ENCODE results near the gene UBE2J2.

DNA sequence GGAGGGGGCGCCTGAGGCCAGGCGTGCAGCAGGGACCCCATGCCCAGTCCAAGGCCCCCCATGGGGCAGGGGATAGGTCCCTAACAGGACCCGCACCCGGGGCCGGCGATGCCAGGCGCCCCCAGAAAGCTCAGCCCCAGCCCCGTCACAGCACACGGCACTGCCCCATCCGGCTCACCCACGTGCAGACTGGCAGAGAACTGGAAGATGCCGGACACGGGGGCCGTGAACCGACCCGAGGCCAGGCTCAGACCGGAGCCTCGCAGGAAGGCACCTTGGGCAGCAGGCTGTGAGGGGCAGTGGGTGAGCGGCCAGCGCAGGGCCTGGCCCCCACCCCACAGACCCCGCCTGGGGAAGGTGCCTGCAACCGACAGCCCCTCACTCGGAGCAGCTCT is 30.4 kb downstream of the UBE2J2 start:
- TF ChIP-seq MAFK (IDR thresholded peaks at IDR 0.05; ENCODE audit: low read depth, low read length) = no peak
- TF ChIP-seq, protein P1, sequence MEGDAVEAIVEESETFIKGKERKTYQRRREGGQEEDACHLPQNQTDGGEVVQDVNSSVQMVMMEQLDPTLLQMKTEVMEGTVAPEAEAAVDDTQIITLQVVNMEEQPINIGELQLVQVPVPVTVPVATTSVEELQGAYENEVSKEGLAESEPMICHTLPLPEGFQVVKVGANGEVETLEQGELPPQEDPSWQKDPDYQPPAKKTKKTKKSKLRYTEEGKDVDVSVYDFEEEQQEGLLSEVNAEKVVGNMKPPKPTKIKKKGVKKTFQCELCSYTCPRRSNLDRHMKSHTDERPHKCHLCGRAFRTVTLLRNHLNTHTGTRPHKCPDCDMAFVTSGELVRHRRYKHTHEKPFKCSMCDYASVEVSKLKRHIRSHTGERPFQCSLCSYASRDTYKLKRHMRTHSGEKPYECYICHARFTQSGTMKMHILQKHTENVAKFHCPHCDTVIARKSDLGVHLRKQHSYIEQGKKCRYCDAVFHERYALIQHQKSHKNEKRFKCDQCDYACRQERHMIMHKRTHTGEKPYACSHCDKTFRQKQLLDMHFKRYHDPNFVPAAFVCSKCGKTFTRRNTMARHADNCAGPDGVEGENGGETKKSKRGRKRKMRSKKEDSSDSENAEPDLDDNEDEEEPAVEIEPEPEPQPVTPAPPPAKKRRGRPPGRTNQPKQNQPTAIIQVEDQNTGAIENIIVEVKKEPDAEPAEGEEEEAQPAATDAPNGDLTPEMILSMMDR (conservative IDR thresholded peaks at IDR 0.05; ENCODE audit: low read depth, low read length) = no peak
- TF ChIP-seq MXI1 (IDR thresholded peaks at IDR 0.05; ENCODE audit: borderline replicate concordance, low read depth, low read length) = no peak
- TF ChIP-seq RFX5 (IDR thresholded peaks at IDR 0.05; ENCODE audit: low read depth, low read length) = no peak
- TF ChIP-seq POLR2A (IDR thresholded peaks at IDR 0.05; ENCODE audit: low read depth, low read length) = no peak
- no peak for TF ChIP-seq SMC3 (IDR thresholded peaks at IDR 0.05; ENCODE audit: low read depth, low read length)
- TF ChIP-seq, protein P2, sequence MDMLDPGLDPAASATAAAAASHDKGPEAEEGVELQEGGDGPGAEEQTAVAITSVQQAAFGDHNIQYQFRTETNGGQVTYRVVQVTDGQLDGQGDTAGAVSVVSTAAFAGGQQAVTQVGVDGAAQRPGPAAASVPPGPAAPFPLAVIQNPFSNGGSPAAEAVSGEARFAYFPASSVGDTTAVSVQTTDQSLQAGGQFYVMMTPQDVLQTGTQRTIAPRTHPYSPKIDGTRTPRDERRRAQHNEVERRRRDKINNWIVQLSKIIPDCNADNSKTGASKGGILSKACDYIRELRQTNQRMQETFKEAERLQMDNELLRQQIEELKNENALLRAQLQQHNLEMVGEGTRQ (IDR thresholded peaks at IDR 0.05; ENCODE audit: low read depth, low read length) = no peak
- no peak for TF ChIP-seq RAD21 (IDR thresholded peaks at IDR 0.05; ENCODE audit: low read length)
- no peak for TF ChIP-seq BHLHE40 (IDR thresholded peaks at IDR 0.05; ENCODE audit: low read depth, low read length)
- TF ChIP-seq MAZ (IDR thresholded peaks at IDR 0.05; ENCODE audit: borderline replicate concordance, low read depth, low read length) = no peak
- no peak for TF ChIP-seq ELK1 (IDR thresholded peaks at IDR 0.05; ENCODE audit: borderline replicate concordance, low read depth, low read length)
- no peak for TF ChIP-seq CEBPB (IDR thresholded peaks at IDR 0.05; ENCODE audit: low read depth, low read length)

Data from IMR-90 (cell line).